K562 treated with DMSO at 1 percent for 48 hours (cell line): ENCODE measurements around the gene ADIG. TPM values are rescaled to one million over a fixed set of nuclear protein-coding genes. Genes with fewer than 3 reads are reported as not detected.

Experiments
- total RNA-seq: library from RNA; unstranded; fragments of 300-600 nt; gene quantifications from 2 replicates; pipeline ENCODE4 v1.2.3, GENCODE V29; 2022; ENCODE audit warnings: low replicate concordance; ENCODE audit errors: extremely low read depth

ADIG gene
- total RNA-seq: not detected in 2 replicates

GRCh38 chr20:38581013-38581412 lies at the start of gene ADIG:
TSS of gene ADIG (plus strand) at chr20:38581197. CDS start at chr20:38581251, 54 bp downstream.

GRCh38 chr20:38601216-38602184 lies 20.5 kb downstream of the ADIG start, which contains the start of gene ARHGAP40:
TSS of gene ARHGAP40 (plus strand) at chr20:38601809.

Other genes with a start within 250 kb of the ADIG start
- not detected in 2 replicates for gene LBP, start 234.7 kb upstream of the ADIG start, total RNA-seq
- not detected in 2 replicates for gene SNHG17, start 145.9 kb upstream of the ADIG start, total RNA-seq
- gene RALGAPB, start 108.4 kb upstream of the ADIG start, total RNA-seq: not detected in 2 replicates
- gene ARHGAP40, start 20.6 kb downstream of the ADIG start, total RNA-seq: not detected in 2 replicates
- not detected in 2 replicates for gene SLC32A1, start 143.3 kb downstream of the ADIG start, total RNA-seq
- not detected in 2 replicates for gene ACTR5, start 167.3 kb downstream of the ADIG start, total RNA-seq
- not detected in 2 replicates for gene PPP1R16B, start 224.5 kb downstream of the ADIG start, total RNA-seq